Fibroblast of gingiva (primary cell): ENCODE results near the gene LRTM2.
"Not testable (repeated sequence)": the region's sequence is repeated elsewhere in the genome, so short reads cannot be mapped to it uniquely, and the experiment has no call there.

Experiments
- DNase-seq: peaks from one replicate; pipeline ENCODE4 v3.0.0-alpha.2; 2011; ENCODE audit warnings: low read depth

The LRTM2 gene

GRCh38 chr12:1811281-1811947 lies 9.0 kb upstream of the LRTM2 start:
- DNase-seq = no peak

DNA sequence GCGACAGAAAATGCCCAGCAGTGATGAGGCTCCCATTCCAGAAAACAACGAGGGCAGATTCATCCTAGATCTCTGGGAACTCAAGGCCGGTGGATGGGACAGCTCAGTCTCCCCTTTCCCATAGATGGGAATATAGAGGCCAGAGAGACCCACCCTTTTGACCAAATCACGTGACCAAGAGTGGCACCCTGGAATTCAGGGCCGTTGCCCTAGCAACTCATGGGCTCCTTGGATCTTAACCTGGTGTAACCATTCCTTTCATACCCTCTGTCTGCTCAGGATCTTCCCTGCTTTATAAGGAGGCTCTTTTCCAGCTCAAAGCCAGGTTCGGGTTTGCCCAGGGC lies 8.4 kb upstream of the LRTM2 start:
- DNase-seq = no peak

- DNase-seq = no peak
Observed at GRCh38 chr12:1812650-1813302, 7.6 kb upstream of the LRTM2 start.

DNA sequence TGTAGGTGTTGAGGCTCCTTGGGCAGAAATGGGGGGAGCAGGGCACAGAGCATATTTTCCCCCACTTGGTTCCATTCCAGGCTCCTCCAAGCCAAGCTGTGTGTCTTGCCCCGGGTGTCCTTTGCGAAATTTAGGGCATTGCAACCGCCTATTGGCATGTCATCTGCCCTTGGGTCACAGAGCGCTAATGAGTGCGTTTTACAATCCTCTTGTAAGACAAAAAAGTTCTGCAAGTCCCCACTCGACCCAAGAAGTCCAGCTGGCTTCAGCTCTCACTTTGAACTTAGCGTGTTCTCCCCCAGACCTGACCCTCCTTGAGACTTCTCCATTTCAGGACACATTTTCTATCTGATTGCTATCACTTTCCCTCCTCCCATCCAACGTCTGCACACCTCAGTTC lies 6.1 kb upstream of the LRTM2 start:
- no peak for DNase-seq

- DNase-seq = no peak
Observed at GRCh38 chr12:1815108-1815507, 5.3 kb upstream of the LRTM2 start.

- DNase-seq = no peak
Observed at GRCh38 chr12:1815814-1816729, 4.3 kb upstream of the LRTM2 start.

GRCh38 chr12:1816730-1817348 lies 3.5 kb upstream of the LRTM2 start:
- DNase-seq = no peak

DNA sequence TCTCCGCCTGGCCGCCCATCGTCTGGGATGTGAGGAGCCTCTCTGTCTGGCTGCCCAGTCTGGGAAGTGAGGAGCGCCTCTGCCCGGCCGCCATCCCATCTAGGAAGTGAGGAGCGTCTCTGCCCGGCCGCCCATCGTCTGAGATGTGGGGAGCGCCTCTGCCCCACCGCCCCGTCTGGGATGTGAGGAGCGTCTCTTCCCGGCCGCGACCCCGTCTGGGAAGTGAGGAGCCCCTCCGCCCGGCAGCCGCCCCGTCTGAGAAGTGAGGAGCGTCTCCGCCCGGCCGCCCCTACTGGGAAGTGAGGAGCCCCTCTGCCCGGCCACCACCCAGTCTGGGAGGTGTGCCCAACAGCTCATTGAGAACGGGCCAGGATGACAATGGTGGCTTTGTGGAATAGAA lies 2.4 kb upstream of the LRTM2 start:
- not testable (repeated sequence) for DNase-seq

DNA sequence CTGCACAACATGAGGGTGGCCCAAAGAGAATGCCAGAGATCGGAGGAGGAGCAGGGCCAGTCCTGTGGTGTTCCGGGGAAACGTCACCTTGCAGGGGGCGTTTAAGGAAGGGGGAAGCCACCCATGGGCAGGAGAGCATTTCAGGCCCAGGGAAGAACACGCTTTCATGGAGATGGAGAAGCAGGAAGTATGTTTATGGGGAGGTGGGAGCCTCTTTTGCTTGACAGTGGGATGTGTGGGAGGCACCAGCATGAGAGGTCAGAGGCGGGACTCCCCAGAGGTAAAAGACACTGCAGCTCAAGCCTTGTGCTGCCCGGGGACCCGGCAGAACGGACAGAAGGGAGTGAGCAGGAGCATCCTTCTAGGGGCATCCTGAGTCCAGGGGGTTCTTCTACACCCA lies 1.3 kb upstream of the LRTM2 start:
- no peak for DNase-seq

GRCh38 chr12:1819571-1819970 lies 794 bp upstream of the LRTM2 start:
- no peak for DNase-seq

GRCh38 chr12:1820896-1821291 lies 529 bp downstream of the LRTM2 start:
- DNase-seq = no peak

DNA sequence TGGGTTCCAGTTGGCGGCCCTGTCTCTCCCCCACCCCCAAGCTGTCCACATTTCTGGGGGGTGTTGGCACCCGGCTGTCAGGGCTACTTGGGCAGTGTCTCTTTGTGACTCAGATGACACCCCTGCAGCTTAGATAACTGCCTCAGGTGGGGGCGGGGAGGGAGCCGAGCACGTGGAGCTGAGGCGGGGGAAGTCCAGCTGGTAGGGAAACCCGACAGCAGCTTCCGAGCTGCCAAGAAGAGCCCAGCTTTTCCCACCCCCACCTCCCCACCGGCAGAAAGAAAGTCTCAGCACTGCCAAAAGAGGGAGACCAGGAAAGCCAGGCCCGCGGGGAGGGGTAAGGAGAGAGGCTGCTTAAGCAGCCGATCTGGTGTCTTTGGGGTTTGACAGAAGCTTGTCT lies 1.4 kb downstream of the LRTM2 start:
- DNase-seq = no peak

GRCh38 chr12:1822699-1823098 lies 2.3 kb downstream of the LRTM2 start:
- no peak for DNase-seq

GRCh38 chr12:1823237-1823636 lies 2.9 kb downstream of the LRTM2 start:
- no peak for DNase-seq

DNA sequence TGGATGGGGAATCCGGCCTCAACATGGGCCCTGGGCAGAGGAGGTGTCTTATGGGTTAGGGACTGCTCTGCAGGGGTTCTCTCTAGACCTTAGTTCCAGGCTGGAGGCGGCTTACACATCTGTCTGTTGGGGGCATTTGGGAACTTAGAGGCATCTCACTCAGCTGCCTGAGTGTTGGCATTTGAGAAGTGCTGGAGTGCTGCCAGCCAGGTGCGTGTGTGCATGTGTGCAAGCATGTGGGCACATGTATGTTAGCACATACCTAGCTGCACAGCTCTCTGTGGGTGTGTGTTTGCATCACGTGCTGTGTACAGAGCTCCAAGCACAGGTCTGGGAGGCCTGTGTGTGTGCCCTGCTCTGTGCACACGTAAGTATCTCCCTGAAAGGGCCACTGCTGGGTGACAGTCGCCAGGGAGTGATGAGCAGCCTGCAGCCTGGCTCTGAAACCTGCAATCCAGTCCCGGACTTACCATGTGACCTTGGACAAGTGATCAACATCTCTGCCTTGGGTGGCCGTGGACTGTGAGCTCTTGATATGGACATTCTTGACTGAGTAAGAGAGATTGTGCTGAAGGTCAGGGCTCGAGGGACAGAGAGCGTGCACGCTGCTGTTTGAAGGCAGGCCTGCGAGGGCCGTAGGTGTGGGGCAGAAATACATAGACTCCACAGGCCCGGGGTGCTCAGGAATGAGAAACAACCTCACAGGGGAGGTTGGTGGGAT lies 5.2 kb downstream of the LRTM2 start:
- DNase-seq = no peak

- DNase-seq = no peak
Observed at GRCh38 chr12:1826401-1826800, 6.0 kb downstream of the LRTM2 start.

DNA sequence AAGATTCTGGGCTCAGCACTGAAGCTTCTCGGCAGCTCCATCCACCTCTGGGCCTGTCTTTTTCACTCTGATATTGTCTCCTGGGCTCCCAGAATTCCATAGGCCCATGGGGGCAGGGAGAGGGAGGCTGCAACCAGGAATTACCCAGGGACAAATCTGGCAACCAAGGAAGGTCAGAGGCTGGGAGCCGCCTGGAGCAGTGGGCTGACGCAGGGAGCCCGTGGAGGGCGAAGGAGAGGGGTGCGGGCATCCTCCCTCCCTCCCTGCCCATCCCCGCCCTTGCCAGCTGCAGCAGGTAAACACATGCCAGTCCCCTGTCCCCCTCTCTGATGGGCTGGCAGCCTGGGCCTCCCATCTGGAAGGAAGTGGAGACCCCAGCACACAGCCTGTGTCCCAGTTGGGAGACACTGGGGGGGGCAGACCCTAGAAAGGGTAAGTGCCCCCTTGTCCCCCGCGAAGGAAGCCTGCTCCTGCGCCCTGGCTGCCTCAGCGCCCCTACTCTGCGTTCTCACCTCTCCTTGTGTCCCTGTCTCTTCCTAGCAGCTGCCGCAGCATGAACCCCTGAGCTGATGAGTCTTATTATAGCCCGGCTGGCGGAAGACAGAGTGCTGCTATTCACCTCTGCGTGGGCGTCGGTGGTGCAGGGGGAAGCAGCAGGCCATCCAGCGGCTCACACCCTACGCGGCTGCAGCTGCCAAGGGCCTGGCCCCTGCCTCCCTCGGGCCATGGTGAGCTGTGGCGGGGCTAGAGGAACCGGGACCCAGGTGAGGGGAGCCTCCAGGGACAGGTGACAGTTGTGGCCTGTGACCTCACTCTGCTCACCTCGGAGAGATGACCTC lies 6.7 kb downstream of the LRTM2 start:
- DNase-seq = no peak

GRCh38 chr12:1827826-1828805 lies 7.8 kb downstream of the LRTM2 start:
- DNase-seq = no peak

DNA sequence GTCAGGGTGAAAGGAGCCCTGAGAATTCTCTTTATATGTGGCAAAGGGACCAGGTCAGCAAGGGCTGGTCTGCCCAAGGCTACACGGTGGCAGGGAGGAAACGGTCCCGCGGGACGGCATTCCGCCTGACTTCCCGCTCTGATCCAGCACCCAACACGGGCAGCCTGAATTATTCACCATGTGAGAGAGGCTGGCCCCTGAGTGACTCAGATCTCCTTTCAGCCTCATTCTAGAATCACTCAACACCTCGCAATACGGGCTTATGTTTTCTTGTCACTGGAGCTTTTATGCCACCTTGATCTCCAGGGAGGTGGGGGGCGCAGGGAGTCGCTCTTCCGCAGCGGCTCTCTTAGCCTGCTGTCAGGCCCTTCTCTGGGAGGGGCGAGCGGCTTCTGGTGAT lies 8.5 kb downstream of the LRTM2 start:
- DNase-seq = no peak
